Rectal smooth muscle tissue (tissue), 1 donor: ENCODE results near the gene GPR176.

ENCODE experiments used
- H3K27ac ChIP-seq: one replicate; pipeline ENCODE4 v1.7.0; 2013; ENCODE audit warnings: low read depth, low read length, inconsistent platforms
- H3K27me3 ChIP-seq: one replicate; pipeline ENCODE4 v1.7.0; 2013; ENCODE audit warnings: low read length; ENCODE audit not compliant: control insufficient read depth, insufficient read depth
- H3K36me3 ChIP-seq: one replicate; pipeline ENCODE4 v1.7.0; 2013; ENCODE audit warnings: low read length; ENCODE audit not compliant: control insufficient read depth, insufficient read depth
- H3K4me1 ChIP-seq: one replicate; pipeline ENCODE4 v1.7.0; 2013; ENCODE audit warnings: low read length; ENCODE audit not compliant: control insufficient read depth, insufficient read depth
- H3K4me3 ChIP-seq: one replicate; pipeline ENCODE4 v1.7.0; 2013; ENCODE audit warnings: low read length
- H3K9ac ChIP-seq: one replicate; pipeline ENCODE4 v1.7.0; 2013; ENCODE audit warnings: low read length

Gene GPR176

GRCh38 chr15:39885099-39885777 lies 34.8 kb downstream of the GPR176 start:
- no peaks in the 10 kb centered on the region for H3K27me3 ChIP-seq
- no peak overlapping the region for H3K4me3 ChIP-seq
- no peaks in the 10 kb centered on the region for H3K4me1 ChIP-seq
- H3K9ac ChIP-seq = no peak overlapping the region
- H3K27ac ChIP-seq = no peak overlapping the region
- no peaks in the 10 kb centered on the region for H3K36me3 ChIP-seq

GRCh38 chr15:39884351-39884750 lies 35.7 kb downstream of the GPR176 start:
- Histone ChIP-seq H3K9ac (no peak overlapping the region), H3K36me3 (no peaks in the 10 kb centered on the region)

GRCh38 chr15:39882602-39883001 lies 37.5 kb downstream of the GPR176 start:
- no peak overlapping the region for H3K9ac ChIP-seq
- no peaks in the 10 kb centered on the region for H3K4me1 ChIP-seq
- H3K36me3 ChIP-seq = no peaks in the 10 kb centered on the region
- H3K27ac ChIP-seq = no peak overlapping the region
- H3K27me3 ChIP-seq = no peaks in the 10 kb centered on the region
- no peak overlapping the region for H3K4me3 ChIP-seq

More at GRCh38 chr15:39884351-39884750, 35.7 kb downstream of the GPR176 start:
- Histone ChIP-seq H3K27ac (no peak overlapping the region), H3K4me3 (no peak overlapping the region), H3K4me1 (no peaks in the 10 kb centered on the region), H3K27me3 (no peaks in the 10 kb centered on the region)

GRCh38 chr15:39881790-39882189 lies 38.3 kb downstream of the GPR176 start:
- H3K27me3 ChIP-seq = no peaks in the 10 kb centered on the region
- H3K4me1 ChIP-seq = no peaks in the 10 kb centered on the region
- no peak overlapping the region for H3K9ac ChIP-seq
- no peaks in the 10 kb centered on the region for H3K36me3 ChIP-seq
- no peak overlapping the region for H3K27ac ChIP-seq
- H3K4me3 ChIP-seq = no peak overlapping the region

GRCh38 chr15:39880718-39881387 lies 39.2 kb downstream of the GPR176 start:
- Histone ChIP-seq H3K27ac (no peak overlapping the region), H3K9ac (no peak overlapping the region), H3K27me3 (no peaks in the 10 kb centered on the region), H3K36me3 (no peaks in the 10 kb centered on the region), H3K4me3 (no peak overlapping the region), H3K4me1 (no peaks in the 10 kb centered on the region)

GRCh38 chr15:39878406-39878785 lies 41.7 kb downstream of the GPR176 start:
- Histone ChIP-seq H3K36me3 (no peaks in the 10 kb centered on the region), H3K9ac (no peak overlapping the region), H3K4me3 (no peak overlapping the region), H3K27ac (no peak overlapping the region), H3K4me1 (no peaks in the 10 kb centered on the region), H3K27me3 (no peaks in the 10 kb centered on the region)

GRCh38 chr15:39874890-39875549 lies 45.0 kb downstream of the GPR176 start:
- H3K4me3 ChIP-seq = no peak overlapping the region
- no peaks in the 10 kb centered on the region for H3K4me1 ChIP-seq
- H3K9ac ChIP-seq = no peak overlapping the region
- H3K27me3 ChIP-seq = no peaks in the 10 kb centered on the region
- H3K36me3 ChIP-seq = no peaks in the 10 kb centered on the region
- no peak overlapping the region for H3K27ac ChIP-seq

- Histone ChIP-seq H3K27ac (no peak overlapping the region), H3K27me3 (no peaks in the 10 kb centered on the region), H3K4me1 (no peaks in the 10 kb centered on the region), H3K9ac (no peak overlapping the region), H3K4me3 (no peak overlapping the region), H3K36me3 (no peaks in the 10 kb centered on the region)
Measured at GRCh38 chr15:39873978-39874377, 46.1 kb downstream of the GPR176 start.

GRCh38 chr15:39870537-39870936 lies 49.5 kb downstream of the GPR176 start:
- Histone ChIP-seq H3K27ac (no peak overlapping the region), H3K4me1 (no peaks in the 10 kb centered on the region), H3K27me3 (no peaks in the 10 kb centered on the region), H3K9ac (no peak overlapping the region), H3K36me3 (no peaks in the 10 kb centered on the region), H3K4me3 (no peak overlapping the region)

GRCh38 chr15:39869858-39870515 lies 50.1 kb downstream of the GPR176 start:
- H3K27me3 ChIP-seq = no peaks in the 10 kb centered on the region
- no peaks in the 10 kb centered on the region for H3K36me3 ChIP-seq
- no peak overlapping the region for H3K4me3 ChIP-seq
- H3K9ac ChIP-seq = no peak overlapping the region
- no peak overlapping the region for H3K27ac ChIP-seq
- no peaks in the 10 kb centered on the region for H3K4me1 ChIP-seq

GRCh38 chr15:39869254-39869653 lies 50.8 kb downstream of the GPR176 start:
- Histone ChIP-seq H3K27ac (no peak overlapping the region), H3K9ac (no peak overlapping the region), H3K4me1 (no peaks in the 10 kb centered on the region), H3K27me3 (no peaks in the 10 kb centered on the region), H3K4me3 (no peak overlapping the region), H3K36me3 (no peaks in the 10 kb centered on the region)

GRCh38 chr15:39868396-39868795 lies 51.7 kb downstream of the GPR176 start:
- Histone ChIP-seq H3K4me3 (no peak overlapping the region), H3K4me1 (no peaks in the 10 kb centered on the region), H3K36me3 (no peaks in the 10 kb centered on the region), H3K27me3 (no peaks in the 10 kb centered on the region), H3K27ac (no peak overlapping the region), H3K9ac (no peak overlapping the region)
